Thymus (tissue), 11 donors: ENCODE data around the gene CDC42EP1. TPM values are rescaled to one million over a fixed set of nuclear protein-coding genes. Genes with fewer than 3 reads are reported as not detected.
A peak's percentile ranks its signal among the peaks of the same experiment; 100 is the strongest.
"Not testable (repeated sequence)": the region's sequence is repeated elsewhere in the genome, so short reads cannot be mapped to it uniquely, and the experiment has no call there.

Experiments
- DNase-seq, 9 donors: peaks; one replicate each; pipeline ENCODE4 v3.0.0-alpha.2; 2013; ENCODE audit warnings: low spot score in 9 of 9, low read depth in 6 of 9, missing footprints in 1 of 9
- H3K27ac ChIP-seq, 2 donors: one replicate each; pipeline ENCODE4 v1.5.1; 2013; ENCODE audit warnings: control low read depth in 1 of 2, low read depth in 1 of 2, low read length in 1 of 2, mild to moderate bottlenecking in 1 of 2, moderate library complexity in 1 of 2
- H3K27me3 ChIP-seq, 2 donors: one replicate each; pipeline ENCODE4 v1.5.1; 2013; ENCODE audit warnings: low read length in 1 of 2; ENCODE audit not compliant: control insufficient read depth in 2 of 2, insufficient read depth in 1 of 2
- H3K36me3 ChIP-seq, 2 donors: one replicate each; pipeline ENCODE4 v1.5.1; 2013; ENCODE audit warnings: low read length in 1 of 2, mild to moderate bottlenecking in 1 of 2, moderate library complexity in 1 of 2; ENCODE audit not compliant: control insufficient read depth in 2 of 2, insufficient read depth in 2 of 2
- H3K4me1 ChIP-seq, 2 donors: one replicate each; pipeline ENCODE4 v1.5.1; 2013; ENCODE audit warnings: low read length in 2 of 2; ENCODE audit not compliant: control insufficient read depth in 2 of 2, insufficient read depth in 2 of 2
- H3K4me3 ChIP-seq, 2 donors: one replicate each; pipeline ENCODE4 v1.5.1; 2013; ENCODE audit warnings: low read length in 2 of 2, control low read depth in 1 of 2, mild to moderate bottlenecking in 1 of 2
- H3K9me3 ChIP-seq, 2 donors: one replicate each; pipeline ENCODE4 v1.5.1; 2013; ENCODE audit warnings: low read length in 1 of 2, mild to moderate bottlenecking in 1 of 2; ENCODE audit not compliant: control insufficient read depth in 2 of 2, insufficient read depth in 1 of 2
- WGBS: extraction: QIAGEN DNeasy Blood & Tissue Kit; methylation state at CpG from one replicate; pipeline ENCODE4 v1.1.7; 2013; 5-methylcytosine and 5-hydroxymethylcytosine counted together
- polyA plus RNA-seq: library from polyadenylated mRNA; stranded (reverse); fragments of 200-250 nt; gene quantifications from one replicate; pipeline ENCODE4 v1.2.3, GENCODE V29; 2013
- total RNA-seq: library from RNA; stranded (reverse); fragments of 120-200 nt; gene quantifications from one replicate; pipeline ENCODE4 v1.2.4, GENCODE V29; 2013
- donor health status: healthy.

The CDC42EP1 gene
- total and polyA plus RNA-seq, 2 donors, result 1.7 to 5.8 TPM

DNA sequence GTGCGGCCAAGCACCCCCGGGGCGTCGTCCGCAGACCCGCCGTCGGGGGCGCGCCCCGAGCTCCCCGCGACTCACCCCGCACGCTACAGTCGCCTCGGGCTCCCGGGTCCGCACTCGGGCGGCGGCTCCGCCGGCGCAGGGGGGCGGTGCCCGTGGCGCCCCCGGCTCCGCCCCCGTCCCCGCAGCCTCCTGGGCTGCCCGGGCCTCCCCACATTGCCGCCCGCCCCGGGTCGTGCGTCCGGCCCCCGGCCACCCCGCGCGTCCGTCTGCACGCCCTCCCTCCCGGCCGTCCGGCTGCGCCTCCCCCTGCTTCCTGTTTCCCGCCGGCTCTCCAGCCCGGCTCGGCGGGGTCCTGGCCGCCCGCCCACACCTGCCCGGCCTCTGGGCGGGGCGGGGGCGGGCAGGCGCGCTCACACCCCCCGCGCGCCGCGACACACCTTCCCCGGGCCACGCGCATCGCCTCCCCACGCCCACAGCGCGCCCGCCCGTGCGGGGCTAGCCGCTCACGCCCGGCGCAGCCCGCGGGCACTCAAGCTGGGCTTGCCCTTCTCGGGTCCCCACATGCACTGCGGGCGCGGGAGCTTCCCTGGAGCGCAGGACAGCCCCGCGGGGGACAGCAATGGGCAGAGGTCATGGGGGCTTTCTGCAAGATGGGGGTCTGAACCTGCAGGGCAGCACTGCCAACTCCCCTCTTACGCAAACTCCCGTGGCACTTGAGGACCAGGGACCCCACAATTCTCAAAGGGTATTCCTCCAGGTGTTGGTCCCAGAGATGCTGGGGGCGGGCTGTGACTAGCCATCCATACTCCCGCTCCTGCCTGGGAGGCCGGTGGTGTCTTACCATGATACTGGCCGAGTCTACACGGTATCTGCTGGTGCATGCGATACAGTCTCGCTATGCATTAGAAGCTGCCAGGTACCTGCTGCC is 40.7 kb upstream of the CDC42EP1 start, which contains the start of gene CARD10:
Gene CARD10, minus strand, starts transcription at position 148 of the 928 bp plus-strand sequence. CDS start 215 bp downstream, outside the sequence.
- Histone ChIP-seq H3K27me3 (peaks cover 41 to 79% of the 10 kb centered on the region in 2 donors), H3K36me3 (no peaks in the 10 kb centered on the region), H3K4me3 (peak within 1 kb of the TSS in 1 of 2 donors; percentile 40), H3K4me1 (no peaks in the 10 kb centered on the region), H3K27ac (no peak within 1 kb of the TSS), H3K9me3 (peaks cover 0 to 3% of the 10 kb centered on the region in 2 donors)
- 7% methylated on average over 99 of the region's 99 CpGs for WGBS
- DNase-seq, result no peak

DNA sequence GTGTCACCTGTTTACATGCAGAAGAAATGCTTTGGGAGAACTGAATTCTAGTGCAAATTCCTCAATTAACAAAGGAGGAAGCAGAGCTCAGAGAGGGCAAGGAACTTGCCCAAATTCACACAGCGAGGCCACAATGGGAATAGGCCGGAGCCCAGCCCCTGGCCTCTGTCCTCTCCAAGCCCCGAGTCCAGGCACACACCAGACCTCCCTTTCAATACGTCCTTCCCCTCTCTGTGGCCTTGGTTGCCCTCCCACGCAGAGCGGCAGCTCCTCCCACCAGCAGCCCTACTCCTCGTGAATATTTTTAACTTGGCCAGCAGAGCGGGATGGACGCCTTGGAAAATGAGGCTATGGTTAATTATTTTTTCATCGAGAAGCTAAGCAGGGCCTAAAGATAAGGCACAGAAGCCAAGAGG is 39.5 kb upstream of the CDC42EP1 start:
- Histone ChIP-seq H3K36me3 (no peaks in the 10 kb centered on the region), H3K4me1 (no peaks in the 10 kb centered on the region), H3K9me3 (peaks cover 0 to 3% of the 10 kb centered on the region in 2 donors), H3K4me3 (no peak overlapping the region), H3K27me3 (peaks cover 41 to 81% of the 10 kb centered on the region in 2 donors), H3K27ac (no peak overlapping the region)
- no peak for DNase-seq
- WGBS, result 90% methylated on average over 10 of the region's 10 CpGs

DNA sequence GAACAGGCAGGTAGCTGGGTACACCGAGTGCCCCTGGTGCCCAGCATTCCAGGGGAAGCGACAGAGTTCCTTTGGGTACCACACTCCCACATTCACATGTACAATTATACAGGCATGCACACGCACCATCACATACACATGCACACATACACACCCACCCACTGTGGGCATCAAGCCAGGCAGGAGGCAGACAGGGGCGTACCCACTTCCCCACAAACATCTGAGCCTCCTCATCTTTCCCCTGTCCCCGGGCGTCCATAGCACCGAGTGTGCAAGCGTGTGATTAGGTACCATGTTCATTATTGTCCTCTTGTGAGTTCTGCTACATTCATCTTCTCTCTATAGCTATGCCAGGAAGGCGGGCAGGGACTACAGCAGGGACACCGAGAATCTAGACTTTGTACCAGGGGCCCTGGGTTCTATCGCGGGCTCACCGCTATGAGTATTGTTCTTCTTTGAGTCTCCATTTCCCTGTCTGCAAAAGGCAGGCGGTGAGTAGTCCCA is 39.0 kb upstream of the CDC42EP1 start:
- H3K9me3 ChIP-seq, result no peaks in the 10 kb centered on the region
- no peak overlapping the region for H3K4me3 ChIP-seq
- no peaks in the 10 kb centered on the region for H3K4me1 ChIP-seq
- H3K36me3 ChIP-seq, result no peaks in the 10 kb centered on the region
- peaks cover 37 to 78% of the 10 kb centered on the region in 2 donors for H3K27me3 ChIP-seq
- no peak overlapping the region for H3K27ac ChIP-seq
- no peak for DNase-seq
- 80% methylated on average over 14 of the region's 14 CpGs for WGBS

- H3K4me3 ChIP-seq, result no peak overlapping the region
- H3K9me3 ChIP-seq, result no peaks in the 10 kb centered on the region
- H3K27me3 ChIP-seq, result peaks cover 37 to 73% of the 10 kb centered on the region in 2 donors
- H3K4me1 ChIP-seq, result no peaks in the 10 kb centered on the region
- H3K36me3 ChIP-seq, result no peaks in the 10 kb centered on the region
- H3K27ac ChIP-seq, result no peak overlapping the region
- 98% methylated on average over 6 of the region's 6 CpGs for WGBS
- DNase-seq, result no peak
Observed at GRCh38 chr22:37522482-37522881, 37.8 kb upstream of the CDC42EP1 start.

DNA sequence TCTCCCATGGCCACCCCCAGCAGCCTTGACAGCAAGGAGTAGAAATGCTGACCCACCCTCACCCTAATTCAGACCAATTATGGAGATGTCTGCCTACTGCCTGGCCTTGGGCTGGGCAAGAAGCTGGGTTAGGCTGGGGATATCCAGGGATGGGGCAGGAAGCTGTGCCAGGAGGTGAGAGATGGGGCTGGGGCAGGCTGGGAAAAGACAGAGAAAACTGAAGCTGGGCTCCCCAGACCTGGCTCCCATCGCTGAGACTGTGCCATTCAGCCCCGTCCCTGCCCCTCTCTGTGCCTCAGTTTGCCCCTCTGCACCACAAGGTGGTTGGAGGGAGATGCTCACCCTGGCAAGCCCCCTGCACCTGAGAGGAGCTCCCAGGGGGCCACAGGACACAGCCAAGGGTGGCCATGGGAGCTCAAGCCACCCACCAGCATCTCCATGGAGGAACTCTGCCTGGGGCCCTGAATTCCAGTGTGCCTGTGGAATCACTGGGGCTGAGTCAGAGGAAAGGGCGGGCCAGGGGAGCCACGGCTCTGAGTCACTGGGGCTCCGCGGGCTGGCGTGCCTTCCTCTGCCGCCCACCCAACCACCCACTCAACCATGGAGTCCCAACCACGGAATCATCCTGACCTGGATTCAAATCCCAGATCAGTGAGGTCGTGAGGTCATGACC is 35.1 kb upstream of the CDC42EP1 start:
- no peaks in the 10 kb centered on the region for H3K4me1 ChIP-seq
- H3K4me3 ChIP-seq, result no peak overlapping the region
- no peaks in the 10 kb centered on the region for H3K36me3 ChIP-seq
- no peak overlapping the region for H3K27ac ChIP-seq
- WGBS, result 84% methylated on average over 10 of the region's 10 CpGs
- no peak for DNase-seq
- H3K9me3 ChIP-seq, result peaks cover 0 to 3% of the 10 kb centered on the region in 2 donors
- H3K27me3 ChIP-seq, result peaks cover 11 to 50% of the 10 kb centered on the region in 2 donors

DNA sequence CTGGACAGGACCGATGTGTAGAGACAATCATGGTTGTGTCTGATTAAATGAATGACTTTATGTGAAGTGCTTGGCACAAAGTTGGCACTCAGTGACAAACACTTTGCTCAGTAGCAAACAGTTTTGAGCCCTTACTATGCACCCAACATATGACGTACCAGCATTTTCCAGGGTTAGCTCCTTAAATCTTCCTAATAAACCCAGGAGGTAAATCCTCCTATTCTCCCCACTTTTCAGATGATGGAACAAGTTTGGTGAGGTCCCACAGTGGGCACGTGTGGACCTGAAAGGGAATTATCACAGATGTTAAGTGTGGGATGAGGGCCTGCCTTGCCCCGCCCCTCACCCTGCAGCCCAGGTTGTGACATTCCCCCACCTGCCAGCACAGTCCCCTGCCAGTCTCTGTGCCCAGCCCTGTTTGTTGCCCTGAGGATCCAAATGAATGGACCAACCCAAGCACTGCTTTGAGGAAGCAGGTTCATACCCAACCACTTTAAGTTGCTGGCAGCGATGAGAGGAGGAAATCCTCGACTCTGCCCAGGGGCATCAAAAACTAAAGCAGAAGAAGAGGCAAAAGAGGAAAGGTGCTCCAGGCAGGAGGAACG is 34.4 kb upstream of the CDC42EP1 start:
- 83% methylated on average over 7 of the region's 7 CpGs for WGBS

DNA sequence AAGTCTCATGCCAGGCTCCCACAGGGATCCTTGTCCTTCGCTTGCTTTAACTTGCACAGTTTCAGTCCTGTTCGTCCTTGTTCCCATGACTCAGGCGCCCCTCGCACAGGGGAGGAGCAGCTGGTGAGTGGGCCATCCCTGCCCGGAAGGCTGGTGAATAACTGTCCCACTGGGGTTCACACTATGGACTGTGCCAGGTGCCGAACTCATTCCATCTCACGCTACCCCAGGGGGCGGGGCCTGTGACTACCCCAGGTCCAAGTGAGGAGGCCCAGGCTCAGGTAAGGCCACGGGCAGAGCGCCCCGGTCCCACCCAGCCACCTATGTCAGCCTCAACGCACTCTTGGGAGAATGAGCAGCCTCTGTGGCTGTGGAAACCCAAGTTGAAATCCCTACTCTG is 33.9 kb upstream of the CDC42EP1 start:
- Histone ChIP-seq H3K4me1 (no peaks in the 10 kb centered on the region), H3K4me3 (no peak overlapping the region), H3K36me3 (no peaks in the 10 kb centered on the region), H3K9me3 (peaks cover 0 to 3% of the 10 kb centered on the region in 2 donors), H3K27me3 (peaks cover 3 to 38% of the 10 kb centered on the region in 2 donors), H3K27ac (no peak overlapping the region)
- WGBS, result 95% methylated on average over 12 of the region's 12 CpGs
- no peak for DNase-seq

More for the DNA sequence above, 34.4 kb upstream of the CDC42EP1 start:
- Histone ChIP-seq H3K27ac (no peak overlapping the region), H3K36me3 (no peaks in the 10 kb centered on the region), H3K27me3 (peaks cover 8 to 43% of the 10 kb centered on the region in 2 donors), H3K4me3 (no peak overlapping the region), H3K9me3 (peaks cover 0 to 3% of the 10 kb centered on the region in 2 donors), H3K4me1 (no peaks in the 10 kb centered on the region)
- no peak for DNase-seq

DNA sequence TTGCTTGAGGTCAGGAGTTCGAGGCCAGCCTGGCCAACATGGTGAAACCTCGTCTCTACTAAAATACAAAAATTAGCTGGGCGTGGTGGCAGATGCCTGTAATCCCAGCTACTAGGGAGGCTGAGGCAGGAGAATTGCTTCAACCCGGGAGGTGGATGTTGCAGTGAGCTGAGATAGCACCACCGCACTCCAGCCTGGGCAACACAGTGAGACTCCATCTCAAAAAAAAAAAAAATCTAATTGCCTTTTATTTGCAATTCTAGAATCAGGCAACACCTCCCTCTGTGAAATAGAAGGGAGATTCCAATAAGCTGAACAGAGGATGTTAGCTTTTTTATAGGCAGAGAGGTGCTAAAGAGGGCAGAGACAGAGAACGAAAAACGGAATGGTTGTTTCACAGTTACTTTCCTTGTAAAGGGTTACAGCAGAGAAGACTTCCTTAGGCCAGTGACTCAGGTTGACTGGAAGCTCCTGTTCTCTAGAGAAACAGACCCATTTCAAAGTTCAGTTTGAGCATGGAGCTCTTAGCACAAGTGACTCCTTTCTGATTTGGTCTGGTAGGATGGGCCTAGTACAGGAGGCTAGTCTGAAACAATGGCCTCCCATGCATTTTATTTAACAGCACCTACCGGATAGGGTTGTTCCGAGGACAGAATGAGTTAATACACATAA is 33.1 kb upstream of the CDC42EP1 start:
- H3K27ac ChIP-seq, H3K9me3 ChIP-seq, DNase-seq, H3K4me1 ChIP-seq, H3K36me3 ChIP-seq, H3K4me3 ChIP-seq: not testable (repeated sequence)
- peaks cover 3 to 30% of the 10 kb centered on the region in 2 donors for H3K27me3 ChIP-seq
- WGBS, result 97% methylated on average over 9 of the region's 9 CpGs
